CD14-positive monocyte (primary cell): ENCODE measurements around the gene GPC1. TPM values are rescaled to one million over a fixed set of nuclear protein-coding genes. Genes with fewer than 3 reads are reported as not detected.

ENCODE experiments used
- DNase-seq, 3 donors: peaks; one replicate each; pipeline ENCODE4 v3.0.0-alpha.2; 2011 to 2022
- H2AFZ ChIP-seq: 2 replicates; pipeline ENCODE4 v1.6.0; 2012; ENCODE audit warnings: mild to moderate bottlenecking, low read depth, low read length, inconsistent platforms; ENCODE audit not compliant: insufficient read depth, poor library complexity, severe bottlenecking
- H3K27ac ChIP-seq, 2 donors: 1 replicate in 1 of 2; 2 replicates in 1 of 2; pipeline ENCODE4 v1.5.1; 2012 to 2013; ENCODE audit warnings: low read length in 2 of 2, control low read depth in 1 of 2, inconsistent platforms in 1 of 2, low read depth in 1 of 2, mild to moderate bottlenecking in 1 of 2
- H3K27me3 ChIP-seq, 2 donors: one replicate each; pipeline versions ENCODE4 v1.6.0 to v1.6.1; 2011 to 2013; ENCODE audit warnings: low read length in 2 of 2; ENCODE audit not compliant: control insufficient read depth in 2 of 2, insufficient read depth in 2 of 2
- H3K36me3 ChIP-seq, 2 donors: replicated peaks in 1 of 2; 1 replicate in 1 of 2; 2 replicates in 1 of 2; pipeline versions ENCODE4 v1.5.1 to v1.6.1; 2012 to 2013; ENCODE audit warnings: low read length in 2 of 2, control low read depth in 1 of 2, inconsistent platforms in 1 of 2, mild to moderate bottlenecking in 1 of 2; ENCODE audit not compliant: insufficient read depth in 2 of 2, control insufficient read depth in 1 of 2
- H3K4me1 ChIP-seq, 2 donors: 1 replicate in 1 of 2; 2 replicates in 1 of 2; pipeline versions ENCODE4 v1.5.1 to v1.6.1; 2012 to 2013; ENCODE audit warnings: low read length in 2 of 2, control low read depth in 1 of 2, inconsistent platforms in 1 of 2, mild to moderate bottlenecking in 1 of 2, moderate library complexity in 1 of 2; ENCODE audit not compliant: insufficient read depth in 2 of 2, control insufficient read depth in 1 of 2
- H3K4me2 ChIP-seq: replicated peaks from 2 replicates; pipeline ENCODE3; 2012; ENCODE audit warnings: low read length, moderate library complexity, mild to moderate bottlenecking; ENCODE audit not compliant: poor library complexity, severe bottlenecking; ENCODE audit errors: extremely low read depth
- H3K4me3 ChIP-seq, 3 experiments: fragments of 200-600 bp in 1 of 3; sonication (generic) in 1 of 3; replicated peaks in 1 of 3; 1 replicate in 2 of 3; 2 replicates in 1 of 3; pipeline ENCODE4 v1.5.1; 2011 to 2013; ENCODE audit warnings: low read length in 3 of 3, mild to moderate bottlenecking in 3 of 3, control low read depth in 2 of 3, low read depth in 2 of 3, inconsistent platforms in 1 of 3, moderate library complexity in 1 of 3
- H3K79me2 ChIP-seq: 2 replicates; pipeline ENCODE4 v1.6.0; 2012; ENCODE audit warnings: mild to moderate bottlenecking, control low read depth, inconsistent platforms, low read length, moderate library complexity; ENCODE audit not compliant: insufficient read depth
- H3K9ac ChIP-seq: 2 replicates; pipeline ENCODE4 v1.6.0; 2017; ENCODE audit warnings: low read length, mild to moderate bottlenecking; ENCODE audit not compliant: insufficient read depth, poor library complexity, severe bottlenecking
- H3K9me3 ChIP-seq, 2 donors: replicated peaks in 1 of 2; 1 replicate in 1 of 2; 2 replicates in 1 of 2; pipeline versions ENCODE4 v1.5.1 to v1.6.1; 2012 to 2013; ENCODE audit warnings: low read length in 2 of 2, control low read depth in 1 of 2; ENCODE audit not compliant: control insufficient read depth in 1 of 2, insufficient read depth in 1 of 2
- H4K20me1 ChIP-seq: 2 replicates; pipeline ENCODE4 v1.6.0; 2012; ENCODE audit warnings: mild to moderate bottlenecking, low read length, control low read depth, moderate library complexity; ENCODE audit not compliant: insufficient read depth
- H3K27ac Mint-ChIP-seq, 7 donors: one replicate each; pipeline ENCODE4 v1.8.0; 2020; ENCODE audit warnings: mild to moderate bottlenecking in 7 of 7, mixed read lengths in 7 of 7, moderate library complexity in 6 of 7, inconsistent platforms in 2 of 7
- H3K27me3 Mint-ChIP-seq, 3 donors: one replicate each; pipeline ENCODE4 v1.8.0; 2021 to 2022; ENCODE audit warnings: low read depth in 3 of 3, mild to moderate bottlenecking in 3 of 3, mixed read lengths in 3 of 3, moderate library complexity in 3 of 3, inconsistent platforms in 1 of 3
- H3K36me3 Mint-ChIP-seq, 2 donors: one replicate each; pipeline ENCODE4 v1.8.0; 2020; ENCODE audit warnings: mixed read lengths in 2 of 2, inconsistent platforms in 1 of 2, mild to moderate bottlenecking in 1 of 2
- H3K4me1 Mint-ChIP-seq: one replicate; pipeline ENCODE4 v1.8.0; 2020; ENCODE audit warnings: mild to moderate bottlenecking, mixed read lengths
- H3K4me3 Mint-ChIP-seq, 2 donors: one replicate each; pipeline ENCODE4 v1.8.0; 2020; ENCODE audit warnings: mild to moderate bottlenecking in 2 of 2, mixed read lengths in 2 of 2, moderate library complexity in 1 of 2
- H3K9me3 Mint-ChIP-seq, 7 donors: one replicate each; pipeline ENCODE4 v1.8.0; 2020 to 2022; ENCODE audit warnings: mixed read lengths in 7 of 7, mild to moderate bottlenecking in 6 of 7, moderate library complexity in 6 of 7, inconsistent platforms in 2 of 7
- CTCF ChIP-seq: fragments of 200-600 bp; IDR thresholded peaks from one replicate; pipeline ENCODE4 v1.8.0; 2022; ENCODE audit warnings: antibody characterized with exemption, mild to moderate bottlenecking
- WGBS: methylation state at CpG from one replicate; pipeline ENCODE4 v1.1.5; 2013; ENCODE audit warnings: missing lambda C conversion rate; ENCODE audit not compliant: insufficient coverage; 5-methylcytosine and 5-hydroxymethylcytosine counted together
- intact Hi-C, 2 donors: fragments of 100-400 bp; cut with micrococcal nuclease; formaldehyde crosslinking; loops; one replicate each; pipeline versions ENCODE4 v1.15.0 to v1.15.1; 2023
- polyA plus RNA-seq, 3 donors: library from polyadenylated mRNA; depleted of rRNA in 1 of 3; unstranded in 2 of 3; stranded (reverse) in 1 of 3; fragments of 300-500 nt in 2 of 3; fragments of >200 nt in 1 of 3; fragmentation: Illumina TruSeq in 2 of 3; gene quantifications; 1 replicate in 2 of 3; 2 replicates in 1 of 3; pipeline ENCODE4 v1.2.3, GENCODE V29; 2012 to 2021

The GPC1 gene
- polyA plus RNA-seq, 3 donors: 0.08 TPM; not detected in 2

DNA sequence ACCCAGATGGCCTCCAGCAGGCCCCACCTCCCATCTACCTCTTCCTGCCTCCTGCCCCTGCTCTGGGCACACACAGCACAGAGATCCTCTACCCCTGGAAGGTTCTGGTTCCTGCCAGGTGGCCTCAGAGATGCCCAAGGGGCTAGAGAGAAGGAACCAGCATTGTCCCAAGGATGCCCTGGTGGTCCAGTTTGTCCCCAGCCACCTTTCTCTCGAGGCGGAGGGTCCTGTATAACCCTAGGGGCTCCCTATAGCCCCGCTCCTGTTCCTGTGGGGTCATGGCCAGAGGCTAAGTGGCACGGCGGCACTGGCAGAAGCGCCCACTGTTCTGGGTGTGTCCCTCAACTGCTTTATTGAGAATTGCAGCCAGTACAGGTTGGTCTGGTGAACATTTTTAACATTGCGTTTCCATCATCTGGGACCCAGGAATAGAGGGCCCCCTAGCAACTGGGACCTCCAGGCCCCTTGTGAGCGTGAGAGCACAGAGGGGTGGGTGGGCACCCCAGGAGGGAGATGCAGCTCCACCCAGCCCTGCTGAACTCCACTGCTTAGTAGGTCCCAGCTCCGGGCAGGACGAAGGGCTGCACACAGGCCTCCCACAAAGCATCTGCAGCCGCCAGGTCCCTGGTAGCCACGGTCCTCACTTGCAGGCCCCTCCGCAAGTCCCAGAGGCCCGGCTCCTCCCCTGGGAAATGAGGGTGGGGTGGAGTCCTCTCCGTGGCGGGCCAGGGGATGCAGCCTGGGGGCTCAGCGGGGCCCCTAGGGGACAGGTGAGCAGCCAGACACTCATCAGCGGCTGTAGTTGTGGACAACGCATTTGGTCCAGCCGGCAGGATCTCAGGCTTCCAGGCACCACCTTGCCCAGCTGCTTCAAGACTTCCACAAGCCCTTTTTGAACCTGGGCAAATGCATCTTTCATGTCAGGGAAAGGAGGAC, 33.1 kb downstream of the GPC1 start:
- Mint-ChIP-seq H3K4me3 (no peak overlapping the region), H3K27me3 (no peaks in the 10 kb centered on the region), H3K36me3 (peaks cover 3 to 7% of the 10 kb centered on the region in 2 donors), H3K4me1 (peaks cover 12% of the 10 kb centered on the region), H3K27ac (no peak overlapping the region), H3K9me3 (peaks cover 0 to 12% (median 4%) of the 10 kb centered on the region in 7 donors)
- Histone ChIP-seq H3K9me3 (no peaks in the 10 kb centered on the region), H3K36me3 (no peaks in the 10 kb centered on the region), H3K4me2 (no peak overlapping the region), H3K79me2 (no peaks in the 10 kb centered on the region), H3K4me1 (no peaks in the 10 kb centered on the region), H4K20me1 (no peaks in the 10 kb centered on the region), H3K27ac (no peak overlapping the region), H3K4me3 (no peak overlapping the region), H3K9ac (no peak overlapping the region), H2AFZ (no peak overlapping the region), H3K27me3 (no peaks in the 10 kb centered on the region)
- 95% methylated on average over 20 of the region's 20 CpGs for WGBS
- DNase-seq: no peak
- no peak for TF ChIP-seq CTCF
- intact Hi-C loops: no loop called here

- H3K4me1 ChIP-seq: no peaks in the 10 kb centered on the region
- TF ChIP-seq CTCF: no peak
- peaks cover 0 to 13% (median 4%) of the 10 kb centered on the region in 7 donors for H3K9me3 Mint-ChIP-seq
- no peak for DNase-seq
- no peaks in the 10 kb centered on the region for H3K9me3 ChIP-seq
- intact Hi-C loops: no loop called here
- 85% methylated on average over 10 of the region's 10 CpGs for WGBS
- H3K4me3 Mint-ChIP-seq: no peak overlapping the region
- H3K4me3 ChIP-seq: no peak overlapping the region
- H3K4me2 ChIP-seq: no peak overlapping the region
- no peaks in the 10 kb centered on the region for H3K79me2 ChIP-seq
- H3K27me3 ChIP-seq: no peaks in the 10 kb centered on the region
- H3K27ac ChIP-seq: no peak overlapping the region
- H3K9ac ChIP-seq: no peak overlapping the region
- peaks cover 3 to 7% of the 10 kb centered on the region in 2 donors for H3K36me3 Mint-ChIP-seq
- H3K4me1 Mint-ChIP-seq: peaks cover 16% of the 10 kb centered on the region
- H3K27ac Mint-ChIP-seq: peak overlapping the region in 2 of 7 donors; percentile 3 to 56
- H4K20me1 ChIP-seq: no peaks in the 10 kb centered on the region
- no peaks in the 10 kb centered on the region for H3K36me3 ChIP-seq
- H3K27me3 Mint-ChIP-seq: no peaks in the 10 kb centered on the region
- no peak overlapping the region for H2AFZ ChIP-seq
These were observed 33.8 kb downstream of the GPC1 start for GRCh38 chr2:240469239-240469636.
